HFF-Myc (cell line): Measurements from ENCODE around the gene FANCM.
"Not testable (repeated sequence)": the region's sequence is repeated elsewhere in the genome, so short reads cannot be mapped to it uniquely, and the experiment has no call there.

Experiments
- DNase-seq: peaks from one replicate; pipeline ENCODE4 v3.0.0-alpha.2; 2011; ENCODE audit warnings: low read depth; ENCODE audit errors: extremely low read depth
- H3K4me3 ChIP-seq: replicated peaks from 2 replicates; pipeline ENCODE4 v1.5.1; 2011; ENCODE audit warnings: low read depth, mild to moderate bottlenecking, control low read depth, low read length
- CTCF ChIP-seq: IDR thresholded peaks from 2 replicates; pipeline ENCODE4 v1.5.1; 2012; ENCODE audit warnings: mild to moderate bottlenecking, low read depth, low read length, control low read depth; ENCODE audit errors: missing control alignments

Gene FANCM

DNA sequence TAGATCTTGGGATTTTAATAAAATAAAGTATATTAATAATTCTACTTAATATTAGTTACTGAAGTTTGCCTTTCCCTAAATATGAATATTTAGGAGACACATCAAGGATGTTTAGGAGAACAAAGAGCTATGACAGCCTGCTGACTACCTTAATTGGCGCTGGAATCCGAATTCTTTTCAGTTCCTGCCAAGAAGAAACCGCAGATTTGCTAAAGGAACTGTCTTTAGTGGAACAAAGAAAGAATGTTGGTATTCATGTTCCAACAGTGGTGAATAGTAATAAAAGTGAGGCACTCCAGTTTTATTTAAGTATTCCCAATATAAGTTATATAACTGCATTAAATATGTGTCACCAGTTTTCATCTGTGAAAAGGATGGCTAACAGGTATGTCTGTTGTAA is 62.8 kb downstream of the FANCM start:
- H3K4me3 ChIP-seq: no peak overlapping the region
- TF ChIP-seq CTCF: no peak

DNA sequence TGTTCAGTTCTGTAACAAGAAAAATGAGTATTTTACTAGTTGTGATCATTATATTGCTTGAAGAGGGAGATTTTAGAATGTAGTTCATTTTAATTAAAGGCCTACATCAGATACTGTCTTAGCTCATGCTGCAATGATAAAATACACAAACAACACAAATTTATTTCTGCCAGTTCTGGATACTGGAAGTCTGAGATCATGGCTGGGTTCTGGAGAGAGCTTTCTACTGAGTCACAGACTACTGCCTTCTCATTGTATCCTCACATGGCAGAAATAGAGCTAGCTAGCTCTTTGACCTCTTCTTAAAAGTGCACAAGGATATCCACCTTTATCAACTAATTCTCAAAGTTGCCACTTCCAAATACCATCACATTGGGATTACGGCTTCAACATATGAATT is 63.5 kb downstream of the FANCM start:
- no peak for TF ChIP-seq CTCF
- no peak for DNase-seq
- no peak overlapping the region for H3K4me3 ChIP-seq

More for the DNA sequence above, 62.8 kb downstream of the FANCM start:
- DNase-seq: no peak

GRCh38 chr14:45201905-45202304 is 66.2 kb downstream of the FANCM start:
- TF ChIP-seq CTCF: peak; percentile 19
- DNase-seq: no peak
- no peak overlapping the region for H3K4me3 ChIP-seq

- no peak for TF ChIP-seq CTCF
- H3K4me3 ChIP-seq: no peak overlapping the region
- DNase-seq: no peak
Observed at GRCh38 chr14:45204241-45204640, 68.5 kb downstream of the FANCM start.

- DNase-seq: no peak
- no peak overlapping the region for H3K4me3 ChIP-seq
- TF ChIP-seq CTCF: no peak
Observed at GRCh38 chr14:45210159-45210558, 74.4 kb downstream of the FANCM start.

GRCh38 chr14:45211295-45211694 is 75.6 kb downstream of the FANCM start:
- no peak for TF ChIP-seq CTCF
- no peak for DNase-seq
- no peak overlapping the region for H3K4me3 ChIP-seq

- no peak for DNase-seq
- no peak for TF ChIP-seq CTCF
- H3K4me3 ChIP-seq: no peak overlapping the region
Observed at GRCh38 chr14:45212231-45212630, 76.5 kb downstream of the FANCM start.

DNA sequence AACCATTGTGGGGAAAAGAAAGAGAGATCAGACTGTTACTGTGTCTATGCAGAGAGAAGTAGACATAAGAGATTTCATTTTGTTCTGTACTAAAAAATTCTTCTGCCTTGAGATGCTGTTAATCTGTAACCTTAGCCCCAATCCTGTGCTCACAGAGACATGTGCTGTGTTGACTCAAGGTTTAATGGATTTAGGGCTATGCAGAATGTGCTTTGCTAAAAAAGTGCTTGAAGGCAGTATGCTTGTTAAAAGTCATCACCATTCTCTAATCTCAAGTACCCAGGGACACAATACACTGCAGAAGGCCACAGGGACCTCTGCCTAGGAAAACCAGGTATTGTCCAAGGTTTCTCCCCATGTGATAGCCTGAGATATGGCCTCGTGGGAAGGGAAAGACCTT is 78.0 kb downstream of the FANCM start:
- H3K4me3 ChIP-seq, DNase-seq: not testable (repeated sequence)

GRCh38 chr14:45214341-45214740 is 78.6 kb downstream of the FANCM start:
- H3K4me3 ChIP-seq, DNase-seq: not testable (repeated sequence)
